Activated CD4-positive, alpha-beta T cell treated with anti-CD3 and anti-CD28 coated beads for 1 hour (primary cell): ENCODE data around the gene SPRTN.
A peak's percentile ranks its signal among the peaks of the same experiment; 100 is the strongest.
"Not testable (repeated sequence)": the region's sequence is repeated elsewhere in the genome, so short reads cannot be mapped to it uniquely, and the experiment has no call there.

Source experiments
- DNase-seq: peaks from one replicate; pipeline ENCODE4 v3.0.0-alpha.2; 2020

SPRTN gene

DNA sequence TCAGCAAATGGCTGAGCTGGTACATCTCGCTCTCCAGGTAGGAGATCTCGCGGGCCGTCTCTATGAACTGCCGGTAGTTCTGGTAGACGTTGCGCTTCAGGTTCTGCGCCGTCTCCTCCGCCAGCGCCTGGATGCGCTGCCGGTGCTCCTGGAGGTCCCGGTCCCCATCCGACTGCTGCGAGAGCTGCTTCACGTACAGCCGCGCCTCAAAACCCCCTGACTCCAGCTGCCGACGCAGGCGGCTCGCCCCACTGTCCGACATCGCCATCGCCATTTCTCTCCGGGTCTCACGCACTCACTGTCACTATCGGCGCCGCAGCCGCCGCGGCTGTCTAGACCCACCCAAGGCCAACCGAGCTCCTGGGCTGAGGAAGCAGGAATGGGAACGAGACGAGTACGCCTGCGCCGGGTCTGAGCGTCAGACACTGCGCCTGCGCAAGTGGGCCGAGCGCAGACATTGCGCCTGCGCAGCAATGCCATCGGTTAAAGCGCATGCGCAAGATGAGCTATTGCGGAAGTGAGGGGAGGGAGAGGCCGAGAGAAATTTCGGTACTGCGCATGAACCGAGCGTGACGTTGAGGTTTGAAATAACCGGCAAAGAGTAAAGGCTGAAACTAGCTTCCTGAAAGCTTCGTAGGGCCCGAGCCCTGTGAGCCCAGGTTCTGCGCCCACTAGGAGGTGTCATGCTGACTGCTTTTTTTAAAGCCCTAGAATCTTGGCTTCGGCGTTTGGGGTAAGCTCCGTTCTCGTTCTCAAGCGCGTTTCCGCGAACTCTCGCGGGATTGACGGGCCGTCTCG is 422 bp upstream of the SPRTN start, which contains the start of gene EXOC8:
Gene EXOC8 (minus strand): TSS at position 381 of the 798 bp plus-strand sequence. CDS start 107 bp downstream, at position 274.
- DNase-seq = peak; percentile 98

DNA sequence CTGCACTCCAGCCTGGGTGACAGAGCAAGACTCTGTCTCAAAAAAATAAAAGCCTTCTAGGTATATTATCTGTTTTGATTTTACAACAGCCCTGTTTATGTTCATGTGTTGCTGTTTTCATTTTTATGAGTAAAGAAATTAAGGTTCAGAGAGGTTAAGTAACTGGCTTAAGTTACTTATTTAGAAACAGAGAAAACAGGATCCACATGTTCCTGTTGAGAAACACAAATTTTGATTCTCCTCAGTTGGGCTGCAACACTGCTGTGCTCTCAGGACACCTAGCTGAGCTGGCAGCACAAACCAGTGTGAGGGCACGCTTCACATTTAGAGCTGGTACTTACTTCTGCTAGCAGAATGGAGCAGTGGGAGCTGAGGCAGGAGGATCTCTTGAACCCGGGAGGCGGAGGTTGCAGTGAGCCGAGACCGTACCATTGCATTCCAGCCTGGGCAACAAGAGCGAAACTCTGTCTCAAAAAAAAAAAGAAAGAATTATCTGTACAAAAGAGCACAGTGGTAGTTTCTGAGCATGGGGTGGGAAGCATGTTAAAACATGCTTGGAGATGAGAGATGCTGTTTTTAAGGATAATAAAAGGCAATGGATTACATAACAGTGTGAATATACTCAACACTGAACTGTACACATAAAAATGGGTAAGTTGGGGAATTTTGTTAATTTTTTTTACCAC is 2.4 kb downstream of the SPRTN start:
- no peak for DNase-seq

DNA sequence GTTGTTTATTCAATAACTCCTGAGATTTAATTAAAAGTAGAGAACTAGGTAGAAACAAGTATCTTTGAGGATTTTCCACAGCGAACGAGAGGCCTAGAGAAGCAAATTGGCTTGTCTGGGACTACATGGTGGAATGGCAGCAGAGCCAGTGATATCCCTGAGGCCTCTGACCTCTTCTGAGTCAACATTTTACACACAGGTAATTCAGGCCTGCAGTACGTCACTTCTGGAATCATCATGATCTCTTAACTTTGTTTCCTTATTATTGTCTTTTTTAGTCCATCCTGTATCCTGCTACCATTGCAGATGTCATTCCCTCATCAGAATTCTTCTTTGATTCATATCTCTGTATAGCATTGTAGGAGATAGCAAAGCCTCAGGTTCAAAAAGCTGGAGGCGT is 9.9 kb downstream of the SPRTN start:
- DNase-seq = no peak

DNA sequence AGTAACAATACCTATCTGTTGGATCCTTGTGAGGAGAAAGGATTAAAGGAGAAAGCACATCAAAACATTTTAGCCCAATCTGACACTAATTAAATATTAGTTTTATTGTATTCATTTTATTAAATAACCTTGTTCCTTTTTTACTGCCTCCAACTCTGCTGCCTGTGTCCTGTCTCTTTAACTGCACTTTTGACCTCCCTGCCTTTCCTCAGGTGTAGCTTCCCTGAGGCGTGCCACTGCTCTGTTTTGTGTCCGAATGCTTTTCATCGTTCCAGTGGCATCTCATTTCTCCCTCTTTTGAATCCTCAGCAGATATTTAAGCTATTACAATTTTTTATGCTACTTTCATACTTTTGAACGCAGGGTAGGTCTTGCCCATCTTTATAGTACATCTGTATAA is 10.3 kb downstream of the SPRTN start:
- no peak for DNase-seq

DNA sequence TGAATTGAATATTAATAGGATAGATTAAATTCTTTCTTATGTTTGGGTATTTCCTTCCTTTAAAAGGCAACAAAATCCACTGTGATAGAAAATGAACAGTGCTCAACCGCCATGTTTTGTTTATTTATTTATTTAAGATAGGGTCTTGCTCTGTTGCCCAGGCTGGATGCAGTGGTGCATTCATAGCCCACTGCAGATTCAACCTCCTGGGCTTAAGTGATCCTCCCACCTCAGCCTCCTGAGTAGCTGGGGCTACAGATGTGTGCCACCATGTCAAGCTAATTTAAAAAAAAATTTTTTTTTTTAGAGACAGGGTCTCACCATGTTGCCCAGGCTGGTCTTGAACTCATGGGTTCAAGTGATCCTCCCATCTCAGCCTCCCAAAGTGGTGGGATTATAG is 10.8 kb downstream of the SPRTN start:
- not testable (repeated sequence) for DNase-seq

DNA sequence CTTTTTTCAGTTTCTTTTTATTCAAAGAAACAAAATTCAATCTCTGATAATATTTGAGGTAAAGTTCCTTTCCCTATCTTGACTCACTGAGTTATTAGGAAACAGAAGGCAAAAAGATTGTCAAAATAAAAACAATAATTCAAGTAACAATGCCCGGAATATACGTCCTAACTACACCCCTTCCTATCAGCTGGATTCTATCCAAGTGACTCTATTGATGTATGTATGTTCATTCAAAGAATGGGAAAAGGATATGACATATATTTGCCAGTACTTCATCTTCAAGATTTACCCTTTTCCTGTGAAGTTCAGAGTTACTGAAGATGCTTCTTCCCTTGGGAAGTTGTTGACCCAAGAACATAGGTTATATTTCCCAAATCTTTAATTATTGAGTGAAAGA is 13.7 kb downstream of the SPRTN start:
- DNase-seq = no peak

DNA sequence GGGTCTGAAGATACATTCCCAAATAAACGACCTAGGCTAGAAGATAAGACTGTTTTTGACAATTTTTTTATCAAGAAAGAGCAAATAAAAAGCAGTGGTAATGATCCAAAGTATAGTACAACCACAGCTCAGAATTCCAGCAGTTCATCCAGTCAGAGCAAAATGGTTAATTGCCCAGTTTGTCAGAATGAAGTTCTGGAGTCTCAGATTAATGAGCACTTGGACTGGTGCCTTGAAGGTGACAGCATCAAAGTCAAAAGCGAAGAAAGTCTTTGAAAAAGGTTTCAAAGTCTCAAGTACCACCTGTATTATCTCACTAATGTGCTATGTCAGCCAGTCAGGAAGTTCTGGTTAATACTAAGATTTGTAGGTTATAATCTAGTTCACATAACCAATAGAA is 15.0 kb downstream of the SPRTN start:
- DNase-seq = no peak

DNA sequence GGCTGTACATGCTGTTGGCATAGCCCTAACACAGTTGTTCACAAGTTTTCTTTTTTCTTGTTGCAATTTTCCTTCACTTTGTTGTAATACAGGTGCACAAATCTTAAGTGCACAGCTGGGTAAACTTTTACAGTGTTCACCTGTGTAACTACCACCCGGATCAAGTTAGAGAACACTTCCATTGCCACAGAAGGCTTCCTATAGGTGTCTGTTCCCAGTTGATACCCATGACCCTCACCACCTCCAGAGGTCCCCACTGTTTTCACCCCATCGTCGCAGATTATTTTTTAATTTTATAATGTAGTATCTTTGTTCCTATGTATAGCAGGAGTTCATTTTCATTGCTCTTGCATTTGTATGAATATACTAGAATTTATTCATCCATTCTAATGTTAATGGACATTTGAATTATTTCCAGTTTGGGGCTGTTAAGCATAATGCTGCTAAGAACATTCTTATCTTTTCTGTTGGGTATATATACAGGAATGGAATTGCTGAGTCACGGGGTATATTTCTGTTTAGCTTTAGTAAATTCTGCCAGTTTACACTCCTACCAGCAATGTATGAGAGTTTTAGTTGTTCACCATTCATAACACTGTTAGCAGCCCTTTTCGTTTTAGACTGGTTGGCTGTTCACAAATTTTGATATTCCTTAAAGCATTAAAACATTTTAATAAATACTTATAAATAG is 16.4 kb downstream of the SPRTN start:
- no peak for DNase-seq

DNA sequence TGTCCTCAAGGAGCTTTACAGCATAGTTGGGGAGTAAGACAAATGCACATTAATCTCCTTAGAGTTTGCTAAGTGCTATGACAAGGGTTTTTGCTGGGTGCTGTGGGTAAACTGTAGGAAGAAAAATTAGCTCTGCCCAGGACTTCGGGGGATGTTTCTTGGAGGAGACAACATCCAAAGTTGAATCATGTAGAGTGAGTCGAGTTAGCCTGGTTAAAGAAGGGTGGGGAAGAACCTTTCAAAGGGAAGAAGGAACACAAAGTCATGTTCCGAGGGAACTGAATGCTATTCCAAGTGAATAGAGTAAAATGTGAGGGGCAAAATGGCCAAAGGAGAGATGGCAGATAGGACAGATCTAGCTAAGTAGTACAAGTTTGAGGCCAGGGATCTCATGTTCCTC is 17.1 kb downstream of the SPRTN start:
- DNase-seq = no peak

DNA sequence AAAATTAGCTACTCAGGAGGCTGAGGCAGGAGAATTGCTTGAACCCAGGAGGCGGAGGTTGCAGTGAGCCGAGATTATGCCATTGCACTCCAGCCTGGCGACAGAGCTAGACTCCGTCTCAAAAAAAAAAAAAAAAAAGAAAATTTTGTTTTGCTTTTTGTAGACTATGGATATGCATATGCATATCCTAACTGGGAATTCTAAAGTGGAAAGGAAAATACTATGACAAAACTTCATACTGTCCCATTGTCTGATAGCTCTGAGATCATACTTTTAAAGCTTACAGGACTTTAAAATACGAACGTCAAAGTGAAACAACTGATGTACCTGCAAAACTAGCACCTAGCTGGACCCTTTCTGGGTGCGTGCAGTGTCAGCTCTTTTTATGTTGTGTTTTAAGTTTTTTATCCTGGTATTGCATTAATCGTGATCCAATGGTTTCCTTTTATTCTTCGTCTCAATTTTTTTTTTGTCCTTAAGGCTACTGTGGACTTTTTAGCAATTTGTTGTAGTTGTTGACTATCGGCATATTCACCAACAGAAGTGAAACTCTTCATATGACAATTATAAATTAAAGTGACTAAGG is 19.2 kb downstream of the SPRTN start:
- DNase-seq = no peak

DNA sequence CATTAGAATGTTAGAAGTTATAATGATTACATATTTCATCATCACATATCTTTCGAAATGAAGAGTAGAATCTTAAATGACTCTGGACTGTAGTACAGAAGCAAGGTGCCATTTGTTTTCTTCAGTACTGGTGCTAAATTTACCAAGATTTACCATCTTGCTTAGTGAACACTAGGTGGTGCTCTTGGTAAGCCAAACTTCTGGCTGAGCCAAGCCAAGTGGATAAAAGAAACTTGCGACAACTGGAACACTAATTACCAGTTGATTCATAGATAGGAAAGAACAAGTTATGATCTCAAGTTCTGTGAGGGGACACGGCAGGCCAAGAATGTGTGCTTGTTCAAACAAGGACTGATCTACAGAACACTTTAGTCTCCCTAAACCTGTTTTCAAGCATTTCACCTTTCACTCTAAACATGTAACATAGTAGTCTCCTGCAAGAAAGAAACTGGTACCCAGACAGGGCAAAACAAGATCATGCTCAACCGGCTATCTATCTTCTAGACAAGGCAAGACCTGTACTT is 19.8 kb downstream of the SPRTN start:
- DNase-seq = no peak

DNA sequence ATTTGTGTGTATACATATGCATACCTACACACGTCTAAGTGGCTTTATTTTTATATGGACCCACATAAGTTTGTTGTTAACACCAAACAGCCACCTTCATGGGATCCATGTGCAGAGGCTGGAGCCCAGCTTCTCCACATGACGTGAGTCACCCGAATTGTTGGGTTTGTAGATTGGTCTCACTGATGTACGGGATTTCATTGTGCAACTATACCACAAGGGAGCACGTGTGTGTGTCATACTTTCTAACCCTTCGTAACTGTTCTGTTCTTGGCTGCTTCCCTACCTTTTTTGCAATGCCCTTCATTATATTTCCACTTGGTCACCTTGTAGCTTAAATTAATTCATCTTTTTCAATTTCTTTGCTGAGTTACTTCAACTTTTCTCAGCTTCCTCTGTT is 21.0 kb downstream of the SPRTN start:
- DNase-seq = no peak

DNA sequence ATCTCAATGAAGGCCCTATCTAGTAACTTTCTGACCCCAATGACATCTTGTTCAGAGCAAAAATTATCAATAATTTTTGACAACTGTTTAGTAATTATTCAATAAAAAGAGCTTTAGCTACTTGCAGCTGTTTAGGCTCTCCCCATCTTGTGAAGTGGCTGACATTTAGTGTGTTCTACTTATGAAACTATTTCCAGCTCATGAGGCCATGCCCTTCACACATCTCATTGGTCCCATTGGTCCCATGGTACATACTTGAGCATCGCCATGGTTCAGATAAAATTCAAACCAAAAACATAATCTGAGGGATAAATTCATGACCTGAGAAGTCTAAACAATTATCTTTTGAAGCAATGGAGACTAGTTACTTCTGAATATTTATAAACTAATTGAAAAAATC is 24.2 kb downstream of the SPRTN start:
- no peak for DNase-seq

DNA sequence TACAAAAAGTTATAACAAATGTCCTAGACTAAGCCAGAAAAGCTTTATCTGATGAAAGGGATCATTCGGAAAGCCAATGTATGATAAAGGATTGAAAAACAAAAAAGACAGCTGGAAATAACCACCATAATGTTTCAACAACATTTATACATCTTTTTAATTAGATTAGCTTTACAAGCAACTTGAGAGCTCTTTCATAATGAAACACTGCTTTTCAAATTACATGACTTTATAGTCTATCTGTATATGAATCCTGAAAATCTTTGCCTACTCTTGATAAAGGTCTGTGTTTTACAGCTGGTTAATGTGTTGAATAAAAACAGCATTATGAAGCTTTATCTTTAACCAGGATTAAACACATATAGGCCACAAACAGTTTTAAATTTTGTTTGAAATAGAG is 25.5 kb downstream of the SPRTN start:
- DNase-seq = no peak

DNA sequence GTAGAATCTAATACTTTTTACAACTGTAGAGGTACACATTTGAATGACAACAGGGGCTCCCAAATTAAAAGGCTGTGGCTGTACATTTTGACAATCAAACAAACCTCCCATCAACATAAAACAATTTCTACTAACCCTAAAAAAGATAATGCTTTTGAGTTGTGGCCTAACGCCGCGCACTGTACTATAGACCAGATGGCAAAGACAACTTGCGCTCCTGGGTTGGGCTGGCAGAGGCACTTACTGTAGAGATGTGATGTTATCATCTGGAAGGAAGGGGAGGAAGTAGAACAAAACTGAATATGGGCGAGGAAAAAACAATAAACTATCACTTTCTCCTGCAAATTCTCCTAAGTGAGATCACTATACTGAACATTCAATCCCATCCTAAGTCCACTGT is 26.1 kb downstream of the SPRTN start:
- DNase-seq = no peak

DNA sequence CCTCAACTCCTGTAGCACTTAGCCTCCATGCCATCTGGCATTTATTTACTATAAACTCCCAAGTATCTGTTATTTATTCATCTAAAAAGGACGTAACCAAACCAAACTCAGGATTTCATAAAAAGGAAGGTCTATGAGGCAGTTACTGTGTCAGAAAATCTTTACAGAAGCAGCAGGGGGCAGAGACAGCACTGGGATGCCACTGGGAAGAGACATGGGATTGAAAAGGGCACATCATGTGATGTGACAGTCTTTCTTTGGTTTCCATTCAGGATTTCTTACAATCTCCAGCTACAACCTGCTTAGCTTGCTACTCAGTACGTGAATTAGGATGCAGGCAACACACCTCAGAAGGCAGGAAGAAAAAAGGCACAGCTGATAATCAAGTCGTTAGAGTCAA is 31.2 kb downstream of the SPRTN start:
- no peak for DNase-seq

DNA sequence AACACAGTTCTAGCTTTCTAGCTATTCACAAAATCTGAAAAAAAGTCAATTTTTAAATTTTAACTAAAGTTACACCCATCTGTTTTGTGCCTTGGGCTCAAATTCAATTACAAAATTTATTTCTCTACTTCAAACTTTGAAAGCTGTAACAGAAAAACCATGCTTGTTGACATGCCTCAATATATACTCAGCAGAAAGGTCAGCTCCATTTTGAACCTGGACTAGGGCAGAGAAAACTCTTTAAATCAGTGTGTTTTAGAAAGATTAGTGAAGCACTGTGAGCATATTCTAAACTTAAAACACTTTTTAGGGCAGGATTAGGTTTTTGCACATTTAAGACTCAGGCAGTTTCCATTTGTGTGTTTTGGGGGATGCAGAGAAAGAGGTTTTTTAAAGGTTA is 34.4 kb downstream of the SPRTN start:
- no peak for DNase-seq

DNA sequence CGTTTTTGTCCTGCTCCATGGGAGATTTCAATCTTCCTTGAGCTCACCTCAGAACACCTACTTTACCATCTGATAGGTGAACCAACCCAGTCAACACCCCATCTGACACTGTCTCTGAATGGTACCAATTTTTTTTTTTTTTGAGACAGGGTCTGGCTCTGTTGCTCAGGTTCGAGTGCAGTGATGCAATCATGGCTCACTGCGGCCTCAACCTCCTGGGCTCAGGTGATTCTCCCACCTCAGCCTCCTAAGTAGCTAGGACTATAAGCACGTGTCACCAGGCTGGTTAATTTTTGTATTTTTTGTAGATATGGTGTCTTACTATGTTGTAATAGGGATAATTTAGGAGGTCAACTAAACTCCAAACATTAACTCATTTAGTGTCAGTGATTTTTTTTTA is 36.3 kb downstream of the SPRTN start:
- no peak for DNase-seq

DNA sequence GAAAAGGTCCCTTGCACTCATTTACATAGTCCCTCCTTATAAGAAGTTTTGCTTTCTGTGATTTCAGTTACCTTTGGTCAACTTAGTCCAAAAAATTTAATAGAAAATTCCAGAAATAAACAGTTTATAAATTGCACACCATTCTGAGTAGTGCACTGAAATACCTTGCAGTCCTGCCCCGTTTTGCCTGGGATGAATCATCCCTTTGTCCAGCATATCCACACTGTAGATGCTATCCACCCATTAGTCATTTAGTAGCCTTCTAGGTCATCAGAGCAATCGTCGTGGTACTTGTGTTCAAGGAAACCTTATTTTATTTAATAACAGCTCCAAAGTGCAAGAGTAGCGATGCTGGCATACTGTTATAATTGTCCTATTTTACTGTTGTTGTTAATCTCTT is 38.0 kb downstream of the SPRTN start:
- DNase-seq = no peak

DNA sequence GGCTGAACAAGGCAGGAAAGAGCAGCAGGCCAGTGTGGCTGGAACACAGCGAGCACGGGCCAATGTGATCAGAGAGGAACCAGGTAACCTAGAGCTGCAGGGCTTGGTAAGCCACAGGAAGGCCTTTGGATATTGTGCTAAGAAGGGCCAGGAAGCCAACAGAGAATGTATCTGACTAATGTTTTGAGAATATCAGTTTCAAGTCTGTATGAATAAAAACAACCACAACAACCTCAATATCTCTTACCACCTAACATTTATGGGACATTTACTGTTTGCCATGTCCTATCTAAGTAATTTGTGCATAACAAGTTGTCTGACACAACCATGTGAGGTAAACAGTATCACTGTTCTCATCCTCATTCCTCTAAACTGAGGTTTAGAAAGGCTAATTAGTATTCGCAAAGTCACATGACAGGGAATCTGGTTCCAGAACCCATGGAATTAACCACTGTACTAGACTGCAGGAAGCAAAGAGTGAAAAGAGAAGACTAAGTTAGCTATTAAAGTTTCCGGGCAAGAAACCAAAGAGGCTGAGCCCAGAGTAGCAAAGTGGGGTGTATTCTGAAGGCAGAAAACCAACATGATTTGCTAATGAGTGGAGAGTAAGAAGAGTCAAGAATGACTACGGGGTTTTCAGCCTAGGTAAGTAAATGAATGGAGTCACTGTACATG is 38.9 kb downstream of the SPRTN start:
- DNase-seq = no peak

DNA sequence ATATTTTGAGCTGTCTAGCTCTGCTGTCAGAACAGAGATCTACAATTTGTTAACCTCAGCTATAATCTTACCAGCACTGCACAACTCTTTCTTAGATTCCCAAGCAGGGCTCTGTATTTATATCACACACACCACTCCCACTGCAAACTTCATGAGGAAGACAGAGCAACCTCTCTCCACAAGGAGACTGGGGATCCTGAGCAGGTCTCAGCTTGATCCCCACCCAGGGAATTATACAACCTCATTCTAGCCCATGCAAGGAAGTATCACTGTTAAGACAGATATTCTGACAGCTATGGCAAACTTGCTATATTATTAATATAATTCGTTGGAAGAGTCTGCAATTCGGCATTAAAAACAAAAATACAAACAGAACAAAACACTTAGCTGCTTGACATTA is 43.6 kb downstream of the SPRTN start:
- no peak for DNase-seq

DNA sequence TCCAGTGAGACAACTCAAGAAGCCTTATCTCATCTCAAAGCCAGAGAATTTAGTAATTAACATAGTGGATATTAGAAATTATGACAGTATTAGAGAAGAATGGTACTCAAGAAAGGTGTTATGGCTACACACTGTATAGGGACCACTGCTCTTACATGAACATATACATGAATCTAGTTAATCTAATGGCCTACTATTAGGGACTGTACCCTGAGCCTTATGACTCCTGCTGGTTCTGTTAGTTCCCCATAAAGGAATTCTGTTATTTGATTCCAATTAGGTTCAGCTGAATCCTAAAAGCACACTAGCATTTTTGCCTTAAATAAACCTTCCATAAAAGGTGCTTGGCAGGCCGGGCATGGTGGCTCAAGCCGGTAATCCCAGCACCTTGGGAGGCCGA is 44.3 kb downstream of the SPRTN start:
- no peak for DNase-seq
